Bronchial epithelial cell (primary cell): Measurements from ENCODE around the gene LSM3. TPM values are rescaled to one million over a fixed set of nuclear protein-coding genes. Genes with fewer than 3 reads are reported as not detected.
A peak's percentile ranks its signal among the peaks of the same experiment; 100 is the strongest.

Source experiments
- DNase-seq: peaks from one replicate; pipeline ENCODE4 v3.0.0-alpha.2; 2010; ENCODE audit warnings: low read depth
- FAIRE-seq: peaks from 2 replicates; lab custom pipeline; 2011; peaks lifted over from hg19 to GRCh38; lab: Jason Lieb, UNC
- H3K27me3 ChIP-seq: 2 replicates; pipeline ENCODE4 v1.5.1; 2011; ENCODE audit warnings: low read length; ENCODE audit not compliant: control insufficient read depth, insufficient read depth
- H3K36me3 ChIP-seq: 2 replicates; pipeline ENCODE4 v1.5.1; 2011; ENCODE audit warnings: low read length; ENCODE audit not compliant: control insufficient read depth, insufficient read depth
- H3K4me3 ChIP-seq: 2 replicates; pipeline ENCODE4 v1.5.1; 2011; ENCODE audit warnings: mild to moderate bottlenecking, low read depth, low read length, control low read depth
- CTCF ChIP-seq: IDR thresholded peaks from 2 replicates; pipeline ENCODE4 v1.5.1; 2011; ENCODE audit warnings: mild to moderate bottlenecking, moderate library complexity, low read length, control low read depth, inconsistent platforms; ENCODE audit not compliant: insufficient read depth, severe bottlenecking
- total RNA-seq: library from RNA; depleted of rRNA; stranded (reverse); fragments of >200 nt; gene quantifications from 2 replicates; pipeline ENCODE4 v1.2.1, GENCODE V29; 2014

The LSM3 gene
- total RNA-seq, 1 donor from 2014 or later: 6.6 TPM

GRCh38 chr3:14172496-14172895, 6.1 kb upstream of the LSM3 start:
- no peak for FAIRE-seq
- TF ChIP-seq CTCF: no peak
- peaks cover 18% of the 10 kb centered on the region for H3K36me3 ChIP-seq

GRCh38 chr3:14174483-14174882, 4.1 kb upstream of the LSM3 start:
- peaks cover 10% of the 10 kb centered on the region for H3K36me3 ChIP-seq
- FAIRE-seq (no peak), DNase-seq (peak; percentile 50)
- H3K4me3 ChIP-seq: no peak overlapping the region
- H3K27me3 ChIP-seq: no peaks in the 10 kb centered on the region
- TF ChIP-seq CTCF: no peak

More at GRCh38 chr3:14172496-14172895, 6.1 kb upstream of the LSM3 start:
- Histone ChIP-seq H3K27me3 (no peaks in the 10 kb centered on the region), H3K4me3 (no peak overlapping the region)
- DNase-seq: no peak

GRCh38 chr3:14175383-14176037, 3.1 kb upstream of the LSM3 start:
- Histone ChIP-seq H3K4me3 (no peak overlapping the region), H3K27me3 (no peaks in the 10 kb centered on the region), H3K36me3 (peaks cover 8% of the 10 kb centered on the region)
- no peak for TF ChIP-seq CTCF
- FAIRE-seq (no peak), DNase-seq (no peak)

GRCh38 chr3:14177580-14178246, 904 bp upstream of the LSM3 start:
- TF ChIP-seq CTCF: no peak
- no peaks in the 10 kb centered on the region for H3K27me3 ChIP-seq
- peak; percentile 24 for DNase-seq
- peaks cover 3% of the 10 kb centered on the region for H3K36me3 ChIP-seq
- FAIRE-seq: no peak
- peak overlapping the region; percentile 95 for H3K4me3 ChIP-seq

- Histone ChIP-seq H3K4me3 (peak overlapping the region; percentile 95), H3K27me3 (no peaks in the 10 kb centered on the region), H3K36me3 (peaks cover 2% of the 10 kb centered on the region)
- no peak for TF ChIP-seq CTCF
- no peak for DNase-seq
- no peak for FAIRE-seq
Measured at GRCh38 chr3:14179114-14179465, 473 bp downstream of the LSM3 start.
